A172 (cell line): ENCODE results near the gene MAGEA9B. TPM values are rescaled to one million over a fixed set of nuclear protein-coding genes. Genes with fewer than 3 reads are reported as not detected.
"Not testable (repeated sequence)": the region's sequence is repeated elsewhere in the genome, so short reads cannot be mapped to it uniquely, and the experiment has no call there.

ENCODE experiments used
- DNase-seq: peaks from one replicate; pipeline ENCODE4 v3.0.0-alpha.2; 2015; ENCODE audit warnings: low spot score
- total RNA-seq: library from RNA; depleted of rRNA; stranded (reverse); fragments of >200 nt; shearing (Covaris generic); gene quantifications from 2 replicates; pipeline ENCODE4 v1.2.3, GENCODE V29; 2014

The MAGEA9B gene
- total RNA-seq, 1 experiment from 2014 or later, result not detected

DNA sequence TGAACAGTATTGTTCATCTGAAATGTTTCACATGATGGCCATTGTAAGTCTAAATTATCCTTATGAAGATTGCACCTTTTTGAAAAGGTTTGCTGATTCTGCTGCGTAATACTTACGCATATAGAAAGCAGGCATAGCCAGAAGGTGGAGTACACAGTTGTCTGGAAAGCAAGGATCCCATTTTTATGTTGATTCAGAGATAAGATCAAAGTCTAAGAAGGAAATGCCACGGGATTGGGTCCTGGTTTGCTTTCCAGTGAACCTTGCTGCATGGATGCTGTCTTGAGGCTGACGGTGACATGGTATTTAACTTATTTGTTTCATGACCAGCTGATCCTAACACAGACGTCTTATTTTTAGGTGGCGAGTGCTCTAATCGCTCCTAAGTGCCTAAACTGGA is 15.5 kb downstream of the MAGEA9B start:
- DNase-seq, result no peak

DNA sequence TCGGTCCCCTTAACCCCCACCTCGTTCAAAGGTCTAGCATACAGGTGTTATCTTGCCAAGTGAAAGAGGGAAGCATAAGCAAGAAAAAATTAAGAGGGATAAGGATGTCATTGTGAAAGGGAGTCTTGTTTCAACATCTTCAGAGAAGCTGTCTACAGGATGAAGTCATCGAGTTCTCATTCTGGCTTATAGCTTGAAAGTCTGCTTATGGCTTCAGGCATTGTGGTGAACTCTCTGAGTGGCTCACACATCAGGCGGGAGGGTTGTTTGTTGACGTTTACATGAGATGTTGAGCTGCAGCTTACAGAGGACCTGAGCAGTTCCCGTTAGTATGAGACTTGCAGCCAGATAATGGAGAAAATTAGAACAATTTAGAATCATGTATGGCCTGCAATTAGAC is 16.6 kb downstream of the MAGEA9B start:
- no peak for DNase-seq

DNA sequence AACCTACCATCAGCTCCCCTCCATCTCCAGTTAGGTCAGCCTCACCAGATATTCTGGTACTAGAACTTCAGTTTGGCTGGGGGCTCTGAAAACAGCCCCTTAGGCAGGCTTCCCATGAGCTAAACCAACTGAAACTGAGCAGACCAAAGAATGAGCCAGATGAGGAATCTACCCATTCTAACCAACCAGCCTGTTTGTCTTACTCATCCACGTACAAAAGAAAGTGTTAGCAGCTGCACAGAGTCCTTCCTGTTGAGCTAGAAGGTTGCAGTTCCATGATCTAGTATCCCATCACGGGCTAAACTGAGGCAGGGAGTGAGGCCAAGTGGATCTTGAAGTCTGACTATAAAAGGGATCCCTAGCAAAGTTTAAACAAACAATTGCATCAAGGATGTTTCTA is 17.5 kb downstream of the MAGEA9B start:
- no peak for DNase-seq

DNA sequence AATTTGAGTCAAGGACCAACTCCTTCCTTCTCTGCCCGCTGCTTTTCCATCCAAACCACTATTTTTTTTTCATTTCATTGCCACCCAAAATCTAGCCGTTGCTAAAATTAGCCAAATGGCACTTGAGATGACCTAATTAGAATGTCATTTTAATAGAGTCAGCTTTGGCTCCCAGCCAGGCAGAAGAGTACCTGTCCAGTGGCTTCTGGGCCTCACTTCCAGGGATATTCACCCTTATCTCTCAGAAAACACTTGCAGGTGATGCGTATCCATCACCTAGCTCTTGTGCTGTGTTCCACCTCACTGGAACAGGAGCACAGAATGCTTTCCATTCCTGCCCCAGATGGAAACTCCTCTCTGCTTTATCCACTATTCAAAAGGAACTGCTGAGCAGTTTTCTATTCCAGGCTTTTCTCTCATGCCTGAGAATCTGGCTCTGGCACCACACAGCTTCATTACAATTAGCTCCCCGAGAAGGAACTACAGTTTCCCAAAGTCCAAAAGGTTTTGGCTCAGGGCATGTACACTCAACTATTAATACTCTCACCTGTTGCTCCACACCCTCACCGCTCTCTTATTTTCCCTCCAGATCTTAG is 18.5 kb downstream of the MAGEA9B start:
- DNase-seq, result no peak

DNA sequence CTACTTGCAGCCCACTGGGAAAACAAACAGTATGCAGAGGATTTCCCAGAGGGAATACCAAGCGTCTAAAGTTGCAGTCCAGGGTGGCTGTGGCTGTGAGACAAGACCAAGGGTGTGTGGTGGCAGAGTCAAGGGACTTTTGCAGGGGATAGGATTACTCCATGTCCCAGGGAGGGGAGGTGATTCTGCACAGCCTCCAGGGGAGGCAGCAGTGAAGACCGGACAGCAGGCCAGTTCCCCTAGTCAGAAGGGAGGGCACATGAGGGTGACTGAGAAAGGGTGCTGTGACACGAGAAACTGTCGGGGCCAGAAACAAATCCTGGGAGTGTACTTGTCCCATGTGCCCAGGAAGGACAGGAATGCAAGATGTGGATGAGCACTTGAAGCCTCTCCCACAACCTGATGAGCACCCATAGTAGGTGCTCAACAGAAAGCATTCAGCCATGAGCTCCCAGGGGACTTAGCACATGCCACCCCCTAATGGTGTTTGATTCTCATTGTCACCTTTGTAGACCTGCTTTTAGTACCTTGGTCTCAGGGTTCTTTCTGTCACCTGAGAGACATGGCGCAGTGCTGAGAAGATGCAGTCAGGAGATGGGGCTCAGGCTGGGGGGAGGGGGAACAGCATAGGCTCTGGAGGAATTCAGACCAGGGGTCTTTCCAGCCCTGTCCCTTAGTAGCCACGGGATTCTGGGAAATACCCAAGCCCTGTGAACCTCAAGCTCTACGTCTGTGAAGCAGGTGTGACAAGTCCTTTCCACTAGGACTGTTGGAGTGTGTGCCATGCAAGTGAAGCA is 19.4 kb downstream of the MAGEA9B start:
- DNase-seq, result no peak

DNA sequence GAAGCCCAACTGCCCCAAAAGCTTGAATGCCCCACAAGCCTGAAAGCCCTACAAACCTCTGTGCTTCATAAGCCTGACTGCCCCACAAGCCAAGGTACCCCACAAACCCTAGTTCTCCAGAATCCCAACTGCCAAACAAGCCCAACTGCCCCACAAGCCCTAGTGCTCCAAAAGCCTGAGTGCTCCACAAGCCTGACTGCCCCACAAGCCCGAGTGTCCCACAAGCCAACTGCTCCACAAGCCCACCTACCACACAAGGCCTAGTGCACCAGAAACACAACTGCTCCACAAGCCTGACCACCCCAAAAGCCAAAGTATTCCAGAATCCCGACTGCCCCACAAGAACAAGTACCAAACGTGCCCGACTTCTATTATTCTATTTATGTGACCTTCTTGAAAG is 23.9 kb downstream of the MAGEA9B start:
- DNase-seq, result no peak

DNA sequence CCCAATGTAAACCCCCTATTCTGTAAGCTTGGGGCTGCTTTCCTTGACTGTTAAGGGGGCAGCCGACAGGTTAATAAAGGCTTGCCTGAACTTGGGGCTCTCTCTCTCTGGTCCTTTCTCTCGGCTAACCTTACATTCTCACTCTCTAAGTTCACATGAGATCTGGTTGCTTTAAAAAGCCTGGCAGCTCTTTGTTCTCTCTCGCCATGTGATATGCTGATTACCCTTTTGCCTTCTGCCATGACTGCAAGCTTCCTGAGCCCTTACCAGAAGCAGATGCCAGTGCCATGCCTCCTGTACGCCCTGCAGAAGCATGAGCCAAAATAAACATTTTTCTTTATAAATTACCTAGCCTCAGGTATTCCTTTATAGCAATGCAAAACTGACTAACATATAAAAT is 32.0 kb downstream of the MAGEA9B start:
- DNase-seq, result not testable (repeated sequence)

DNA sequence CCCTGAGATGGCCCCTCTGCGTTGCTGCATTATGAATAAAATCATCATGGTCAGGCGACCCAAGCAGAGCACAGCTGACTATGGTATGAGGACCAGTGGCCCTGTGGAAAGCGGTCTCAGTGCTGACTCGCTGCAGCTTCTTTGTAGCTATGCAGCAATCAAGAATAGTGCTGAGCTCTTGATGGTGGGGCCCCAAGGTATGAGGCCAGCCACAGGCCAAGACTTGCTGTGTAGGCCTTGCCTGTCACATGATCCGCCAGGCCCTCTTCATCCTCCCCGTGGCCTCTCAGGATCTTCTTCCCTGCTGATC is 35.4 kb downstream of the MAGEA9B start:
- not testable (repeated sequence) for DNase-seq

DNA sequence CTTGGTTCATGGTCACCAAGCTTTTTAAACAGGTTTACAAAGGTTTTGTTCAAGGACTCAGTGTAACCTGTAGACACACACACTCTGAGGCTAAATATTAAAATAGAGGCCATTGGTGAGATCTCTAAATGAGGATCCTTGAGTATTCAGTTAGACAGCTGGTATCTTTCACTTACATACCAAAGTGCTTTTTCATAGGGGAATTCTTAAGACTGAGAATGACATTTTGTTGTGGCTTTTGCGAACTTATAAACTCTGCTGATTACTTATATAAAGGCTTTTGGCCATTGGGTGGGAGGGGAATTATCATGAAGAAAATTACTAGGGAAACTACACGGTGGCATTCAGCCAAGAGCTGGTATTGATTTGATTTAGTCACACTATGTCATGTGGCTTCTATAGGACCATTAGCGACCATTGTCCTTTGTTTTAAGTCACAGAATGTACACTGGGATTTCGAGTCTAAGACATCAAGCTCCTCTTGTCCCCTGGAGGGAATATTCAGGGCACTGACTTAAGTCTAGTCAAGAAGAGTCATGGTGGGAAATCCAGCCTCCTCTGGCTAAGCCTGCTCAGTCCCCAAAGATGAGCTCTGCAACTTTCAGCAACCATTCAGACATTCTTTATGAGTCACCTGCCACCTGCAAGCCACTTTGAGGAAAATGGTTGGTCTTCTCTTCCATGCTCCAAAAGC is 35.9 kb downstream of the MAGEA9B start:
- not testable (repeated sequence) for DNase-seq

DNA sequence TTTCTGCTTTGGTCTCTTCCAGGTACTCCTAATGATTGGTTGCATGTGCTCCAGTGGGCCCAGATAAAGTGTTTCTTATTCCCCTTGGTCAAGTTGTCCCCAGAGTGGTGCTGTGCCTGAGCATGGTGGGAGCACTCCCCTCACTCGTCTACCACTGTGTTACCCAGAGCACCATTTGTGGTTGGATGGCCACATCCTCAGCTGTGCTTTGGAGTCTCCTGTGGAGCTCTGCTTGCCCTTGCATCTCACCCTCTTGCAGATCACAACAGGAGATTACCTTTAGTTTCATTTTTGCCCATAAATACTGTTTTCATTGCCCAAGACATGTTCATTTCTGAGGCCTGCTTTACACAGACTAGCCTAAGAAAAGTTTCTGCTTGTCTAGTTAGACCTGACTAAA is 36.8 kb downstream of the MAGEA9B start:
- not testable (repeated sequence) for DNase-seq

DNA sequence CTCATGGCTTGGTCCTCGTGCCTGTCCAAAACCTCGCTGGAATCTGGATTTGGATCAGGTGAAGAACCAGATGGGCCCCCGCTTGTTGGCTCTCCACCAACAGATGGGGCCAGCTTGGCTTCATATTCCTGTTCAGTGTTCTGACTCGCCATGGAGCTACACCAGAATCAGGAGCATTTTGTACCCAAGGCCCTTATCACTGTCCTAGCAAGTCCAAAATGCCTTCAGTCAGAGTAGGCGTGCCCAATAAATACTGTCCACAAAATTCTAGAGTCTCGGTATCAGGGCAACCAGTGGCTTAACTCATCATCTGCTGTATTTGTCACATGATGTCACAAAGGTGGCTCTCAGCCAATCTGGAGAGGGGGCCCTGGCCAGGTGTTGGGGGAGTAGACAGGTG is 37.6 kb downstream of the MAGEA9B start, which contains the start of gene HSFX3:
TSS of gene HSFX3 (minus strand) at position 224 of the 400 bp plus-strand sequence. CDS start at position 152, 72 bp downstream.
- DNase-seq, result not testable (repeated sequence)

DNA sequence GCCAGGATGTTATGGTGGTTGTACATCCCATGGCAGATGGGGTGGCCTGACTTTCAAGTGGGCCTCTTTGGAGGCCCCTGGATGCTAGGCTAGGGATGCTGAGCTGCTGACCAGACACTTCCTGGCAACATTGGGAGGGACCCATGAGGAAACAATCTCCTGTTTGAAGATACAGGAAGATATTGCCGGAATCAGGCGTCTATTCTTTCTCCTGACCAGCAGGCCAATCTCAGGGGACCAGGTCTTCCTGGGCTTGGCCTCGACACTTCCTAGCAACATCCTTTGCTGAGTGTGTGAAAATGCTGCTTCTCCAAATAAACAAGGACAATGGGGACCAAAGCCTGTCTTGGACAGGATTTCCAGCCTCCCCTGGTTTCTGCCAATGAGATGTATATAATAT is 39.5 kb downstream of the MAGEA9B start:
- not testable (repeated sequence) for DNase-seq

DNA sequence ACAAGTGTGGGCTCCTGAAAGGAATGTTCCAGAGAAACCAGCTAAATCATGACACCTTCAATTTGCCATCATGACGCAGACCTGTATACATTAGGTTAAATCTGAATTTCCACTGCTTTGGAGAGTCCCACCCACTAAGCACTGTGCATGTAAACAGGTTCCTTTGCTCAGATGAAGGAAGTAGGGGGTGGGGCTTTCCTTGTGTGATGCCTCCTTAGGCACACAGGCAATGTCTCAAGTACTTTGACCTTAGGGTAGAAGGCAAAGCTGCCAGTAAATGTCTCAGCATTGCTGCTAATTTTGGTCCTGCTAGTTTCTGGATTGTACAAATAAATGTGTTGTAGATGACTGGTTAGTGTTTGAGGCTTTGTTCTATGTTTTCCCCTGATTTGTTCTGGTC is 40.3 kb downstream of the MAGEA9B start:
- not testable (repeated sequence) for DNase-seq

DNA sequence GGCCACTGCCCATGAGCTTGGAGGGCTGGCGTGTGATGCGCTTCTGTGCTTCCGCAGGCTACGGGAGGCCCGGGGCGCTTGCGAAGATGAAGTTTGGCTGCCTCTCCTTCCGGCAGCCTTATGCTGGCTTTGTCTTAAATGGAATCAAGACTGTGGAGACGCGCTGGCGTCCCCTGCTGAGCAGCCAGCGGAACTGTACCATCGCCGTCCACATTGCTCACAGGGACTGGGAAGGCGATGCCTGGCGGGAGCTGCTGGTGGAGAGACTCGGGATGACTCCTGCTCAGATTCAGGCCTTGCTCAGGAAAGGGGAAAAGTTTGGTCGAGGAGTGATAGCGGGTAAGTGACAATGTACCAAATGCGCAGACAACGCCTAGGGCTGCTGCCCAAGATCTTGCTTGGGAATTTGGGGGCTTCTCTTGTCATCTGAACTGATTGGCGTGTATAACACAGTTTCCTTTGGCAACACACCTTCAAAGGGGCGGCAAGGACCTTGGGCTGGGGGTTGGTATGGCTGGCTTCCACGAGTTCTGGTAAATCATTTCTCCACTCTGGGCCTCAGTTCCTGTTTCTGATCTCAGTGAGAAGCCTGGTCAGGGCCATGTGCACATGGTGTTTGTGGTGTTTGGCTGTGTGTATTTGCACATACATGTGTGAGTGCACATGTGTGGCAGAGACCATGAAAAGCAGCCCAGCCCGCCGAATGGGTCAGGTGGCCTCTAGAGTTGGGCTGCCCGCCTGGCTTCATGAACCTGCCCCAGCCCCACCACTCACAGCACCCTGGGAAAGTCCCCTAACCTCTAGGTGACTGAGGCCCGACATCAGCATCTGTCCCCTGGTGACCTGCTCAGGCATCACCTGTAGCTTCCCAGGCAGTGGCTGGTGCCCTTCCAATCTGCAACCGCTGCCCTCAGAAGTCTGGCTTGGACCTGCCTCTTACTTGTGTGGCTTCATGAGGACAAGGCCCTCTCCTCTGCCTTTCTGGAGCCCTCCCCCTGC is 41.4 kb downstream of the MAGEA9B start:
- DNase-seq, result not testable (repeated sequence)

DNA sequence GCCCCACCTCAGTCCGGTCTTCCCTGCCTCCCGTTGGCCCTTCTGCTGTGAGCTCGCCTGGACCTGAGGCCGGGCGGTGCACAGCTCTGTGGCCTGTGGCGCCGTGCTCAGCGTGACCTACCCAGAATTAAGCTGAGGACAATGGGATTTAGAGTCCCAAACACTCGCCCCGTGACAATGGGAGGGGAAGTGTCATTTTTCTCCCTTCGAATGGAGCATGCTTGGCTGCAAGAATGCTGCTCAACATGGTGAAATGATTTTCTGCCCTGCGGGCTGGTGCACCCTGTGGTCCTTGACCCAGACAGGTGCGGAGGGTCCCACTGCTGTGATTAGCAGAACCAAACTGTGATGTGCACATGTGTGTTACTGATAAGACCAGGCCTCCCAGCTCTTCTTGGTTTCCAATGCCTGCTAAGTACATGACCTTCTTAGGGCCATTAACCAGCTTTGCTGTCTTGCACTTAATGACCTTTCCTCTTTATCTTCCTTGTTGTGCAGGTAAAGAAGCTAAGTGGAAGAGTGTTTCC is 45.7 kb downstream of the MAGEA9B start:
- DNase-seq, result no peak

DNA sequence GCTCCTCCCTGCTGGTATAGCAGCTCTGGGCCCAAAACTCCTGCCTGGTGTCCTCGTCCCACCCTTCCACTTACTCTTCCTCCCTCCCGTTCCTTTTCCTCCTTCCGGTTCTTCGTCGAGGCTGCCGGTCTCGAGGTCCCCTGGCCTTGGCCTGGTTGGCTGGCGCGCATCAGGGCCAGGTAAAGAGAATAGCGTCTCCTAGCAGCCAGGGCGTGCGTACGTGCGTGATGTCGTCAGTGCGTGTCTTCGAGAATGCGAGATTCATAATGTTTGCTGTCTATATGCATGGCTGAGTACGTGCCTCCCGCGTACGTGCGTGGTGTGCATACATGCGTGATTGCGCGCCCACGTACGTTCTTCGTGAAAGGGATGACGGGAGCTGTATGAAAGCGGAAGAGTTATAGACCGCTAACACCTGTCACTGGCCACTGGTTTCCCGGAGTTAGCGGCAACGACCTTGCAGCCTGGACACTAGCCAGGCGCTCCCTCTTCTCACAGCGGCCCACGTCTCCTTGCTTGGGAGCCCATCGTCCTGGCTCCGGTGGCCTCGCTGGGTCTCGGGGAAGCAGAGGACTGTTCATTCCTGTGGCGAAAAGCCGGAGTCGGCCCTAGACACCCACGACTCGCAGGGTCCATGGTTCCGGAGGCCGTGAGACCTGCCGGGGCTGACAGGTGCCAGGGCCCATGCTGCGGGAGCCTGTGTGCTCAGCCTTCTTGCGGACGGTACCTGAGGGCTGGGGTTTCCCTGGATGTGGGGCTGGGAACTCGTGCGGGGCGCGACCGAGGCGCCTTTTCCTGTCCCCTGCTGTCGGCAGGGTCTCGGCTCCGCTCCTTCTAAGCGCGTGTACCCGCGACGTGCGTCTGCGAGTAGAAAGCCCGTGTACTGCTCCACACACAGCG is 46.4 kb downstream of the MAGEA9B start, which contains the start of gene EOLA1:
TSS of gene EOLA1 (plus strand) at position 392 of the 900 bp plus-strand sequence. CDS start 4,619 bp downstream, outside the sequence.
- peak; percentile 87 for DNase-seq

DNA sequence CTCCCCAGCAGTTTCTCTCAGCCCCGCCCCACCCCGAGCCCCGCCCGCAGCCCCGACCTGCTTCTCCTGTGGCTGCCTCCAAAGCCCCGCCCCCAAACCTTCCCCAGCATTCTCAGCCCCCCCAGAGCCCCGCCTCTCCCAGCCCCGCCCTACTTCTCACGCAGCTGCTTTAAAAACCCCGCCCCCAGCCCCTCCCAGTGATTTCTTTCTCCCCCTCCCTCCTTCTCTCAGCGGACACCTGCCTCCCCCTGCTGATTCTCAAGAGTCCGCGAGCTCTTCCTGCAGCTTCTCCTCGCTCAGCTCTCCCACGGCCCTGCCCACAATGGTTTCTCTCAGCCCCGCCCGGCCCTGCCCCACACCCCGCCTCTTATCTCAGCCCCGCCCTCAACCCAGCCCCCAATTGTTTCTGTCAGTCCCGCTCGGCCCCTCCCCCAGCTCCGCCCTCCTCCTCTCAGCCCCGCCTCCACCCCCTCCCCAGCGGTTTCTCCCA is 47.1 kb downstream of the MAGEA9B start:
- DNase-seq, result peak; percentile 85

DNA sequence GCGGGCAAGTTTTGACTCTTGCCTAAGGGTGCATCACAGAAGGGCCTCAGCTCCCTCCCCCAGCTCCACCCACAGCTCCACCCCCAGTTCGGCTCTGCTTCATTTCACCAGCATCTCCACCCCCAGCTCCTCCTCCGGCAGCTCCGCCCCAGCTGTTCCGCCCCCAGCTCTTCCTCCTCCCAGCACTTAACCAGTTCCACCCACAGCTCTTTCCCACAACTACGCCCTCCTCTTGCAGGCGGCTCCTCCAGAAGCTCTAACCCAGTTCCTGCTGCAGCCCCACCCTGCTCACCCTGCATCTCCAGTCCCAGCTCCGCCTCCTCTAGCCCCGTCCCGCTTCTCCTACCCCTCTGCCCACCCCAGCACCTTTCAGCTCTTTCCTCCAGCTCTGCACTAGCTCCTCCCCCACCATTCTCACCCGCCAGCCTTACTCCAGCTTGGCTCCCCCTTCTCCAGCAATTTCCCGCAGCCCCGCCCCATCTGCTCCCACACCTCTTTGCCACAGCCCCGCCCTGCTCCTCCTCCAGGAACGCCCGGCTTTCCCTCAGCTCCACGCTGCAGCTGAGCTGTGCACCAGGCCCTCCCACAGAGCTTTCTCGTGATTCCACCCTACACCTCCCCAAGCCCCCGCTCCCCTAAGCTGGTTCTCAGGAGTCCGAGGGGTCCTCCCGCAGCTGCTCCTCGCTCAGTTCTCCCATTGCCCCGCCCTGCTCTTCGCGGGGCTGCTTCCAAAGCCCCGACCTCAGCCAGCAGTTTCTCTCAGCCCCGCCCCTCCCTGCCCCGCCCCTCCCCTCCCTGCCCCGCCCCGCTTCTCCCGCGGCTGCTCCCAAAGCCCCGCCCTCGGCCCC is 47.8 kb downstream of the MAGEA9B start:
- peak; percentile 96 for DNase-seq

DNA sequence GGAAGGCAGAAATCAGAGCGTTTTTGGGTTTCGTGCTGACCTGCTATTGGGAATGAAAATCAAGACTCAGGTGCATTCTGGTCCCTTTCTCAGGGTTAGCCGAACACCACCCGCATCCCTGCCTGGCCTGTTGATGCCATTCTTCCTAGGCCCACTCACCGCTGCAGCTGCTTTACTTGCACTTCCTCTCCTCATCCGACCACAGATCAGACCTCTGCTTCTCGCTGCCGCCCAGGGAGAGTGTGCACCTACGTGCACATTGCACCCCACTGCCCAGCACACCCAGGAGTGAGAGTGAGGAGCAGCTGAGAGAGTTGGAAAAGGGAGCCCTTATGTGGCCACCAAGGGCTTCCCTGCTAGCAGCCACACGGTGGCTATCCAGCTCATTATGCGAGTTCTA is 49.8 kb downstream of the MAGEA9B start:
- DNase-seq, result not testable (repeated sequence)
